ENCODE data around the gene USP48.

DNA sequence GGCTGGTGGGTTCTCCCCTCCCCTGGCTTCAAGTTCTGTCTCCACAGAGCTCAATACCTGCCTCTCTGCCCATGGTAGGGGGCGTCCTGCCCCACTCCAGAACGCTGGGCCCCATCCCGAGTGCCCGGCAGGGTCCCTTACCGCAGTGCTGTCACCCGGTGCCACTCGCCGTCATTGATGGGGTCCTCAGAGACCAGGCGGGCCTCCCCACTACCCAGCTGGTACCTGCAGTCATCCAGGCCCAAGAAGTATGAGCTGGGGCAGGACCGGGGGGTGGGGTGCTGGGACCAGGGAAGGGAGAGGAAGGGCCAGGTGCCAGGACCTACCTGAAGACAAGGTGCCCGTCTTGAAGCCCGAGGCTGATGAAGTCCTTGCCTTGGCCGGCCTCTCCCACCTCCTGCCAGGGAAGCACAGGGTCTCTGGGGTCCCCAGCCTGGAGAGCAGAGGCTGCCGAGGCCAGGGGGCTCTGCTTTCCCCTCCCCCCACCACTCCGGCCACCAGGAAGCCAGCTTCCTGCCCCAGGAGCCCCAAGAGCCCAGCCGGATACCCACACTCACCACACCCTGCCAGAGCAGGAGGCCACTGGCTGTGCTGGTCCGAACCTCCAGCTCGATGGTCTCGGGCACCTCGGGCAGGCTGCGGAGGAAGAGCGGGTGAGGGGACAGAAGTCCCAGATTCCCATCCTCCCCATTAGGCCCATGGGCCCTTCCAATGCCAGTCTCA, 41.2 kb upstream of the USP48 start:
- TF ChIP-seq, protein P1, sequence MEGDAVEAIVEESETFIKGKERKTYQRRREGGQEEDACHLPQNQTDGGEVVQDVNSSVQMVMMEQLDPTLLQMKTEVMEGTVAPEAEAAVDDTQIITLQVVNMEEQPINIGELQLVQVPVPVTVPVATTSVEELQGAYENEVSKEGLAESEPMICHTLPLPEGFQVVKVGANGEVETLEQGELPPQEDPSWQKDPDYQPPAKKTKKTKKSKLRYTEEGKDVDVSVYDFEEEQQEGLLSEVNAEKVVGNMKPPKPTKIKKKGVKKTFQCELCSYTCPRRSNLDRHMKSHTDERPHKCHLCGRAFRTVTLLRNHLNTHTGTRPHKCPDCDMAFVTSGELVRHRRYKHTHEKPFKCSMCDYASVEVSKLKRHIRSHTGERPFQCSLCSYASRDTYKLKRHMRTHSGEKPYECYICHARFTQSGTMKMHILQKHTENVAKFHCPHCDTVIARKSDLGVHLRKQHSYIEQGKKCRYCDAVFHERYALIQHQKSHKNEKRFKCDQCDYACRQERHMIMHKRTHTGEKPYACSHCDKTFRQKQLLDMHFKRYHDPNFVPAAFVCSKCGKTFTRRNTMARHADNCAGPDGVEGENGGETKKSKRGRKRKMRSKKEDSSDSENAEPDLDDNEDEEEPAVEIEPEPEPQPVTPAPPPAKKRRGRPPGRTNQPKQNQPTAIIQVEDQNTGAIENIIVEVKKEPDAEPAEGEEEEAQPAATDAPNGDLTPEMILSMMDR (IDR thresholded peaks at IDR 0.05), result no peak
- TF ChIP-seq POLR2A (IDR thresholded peaks at IDR 0.05) (no peak), POLR2AphosphoS5 (IDR thresholded peaks at IDR 0.05) (no peak)

Measured in prostate gland (tissue), 2 donors.